K562 (cell line): ENCODE data around the gene RAP2B. TPM values are rescaled to one million over a fixed set of nuclear protein-coding genes. Genes with fewer than 3 reads are reported as not detected.

Experiments
- FOXA3 ChIP-seq, 2 experiments: fragments of 450-650 bp in 1 of 2; sonication (generic) in 1 of 2; formaldehyde crosslinking; IDR thresholded peaks in 1 of 2; conservative IDR thresholded peaks in 1 of 2; 2 replicates each; pipeline versions ENCODE4 v1.4.0 to v1.8.0; 2020 to 2022; ENCODE audit warnings: mild to moderate bottlenecking in 2 of 2, missing genetic modification reagents in 1 of 2
- MCM2 ChIP-seq: fragments of 450-650 bp; IDR thresholded peaks from 2 replicates; pipeline ENCODE4 v1.6.1; 2017; ENCODE audit warnings: low read depth, mild to moderate bottlenecking
- POLR2A ChIP-seq: fragments of 450-650 bp; conservative IDR thresholded peaks from 2 replicates; pipeline ENCODE4 v1.6.1; 2016
- RHOXF2B ChIP-seq: fragments of 250-450 bp; sonication (Bioruptor Pico); conservative IDR thresholded peaks from 2 replicates; pipeline ENCODE4 v1.5.1; 2021
- SMAD4 ChIP-seq: fragments of 250-450 bp; sonication (Bioruptor Pico); conservative IDR thresholded peaks from 2 replicates; pipeline ENCODE4 v1.8.0; 2021; ENCODE audit warnings: inconsistent platforms, mild to moderate bottlenecking, moderate library complexity
- STAT5B ChIP-seq: fragments of 250-450 bp; sonication (Bioruptor Pico); IDR thresholded peaks from 2 replicates; pipeline ENCODE4 v1.8.0; 2021; ENCODE audit warnings: mild to moderate bottlenecking, inconsistent platforms
- ZNF140 ChIP-seq: fragments of 250-450 bp; sonication (Bioruptor Pico); IDR thresholded peaks from 2 replicates; pipeline ENCODE4 v1.8.0; 2021; ENCODE audit warnings: moderate library complexity, mild to moderate bottlenecking, inconsistent platforms
- ZNF239 ChIP-seq: fragments of 250-450 bp; sonication (Bioruptor Pico); IDR thresholded peaks from 2 replicates; pipeline ENCODE4 v1.4.0; 2020; ENCODE audit warnings: mild to moderate bottlenecking
- polyA plus RNA-seq, 8 experiments: library from polyadenylated mRNA; depleted of rRNA in 4 of 8; stranded (reverse) in 5 of 8; unstranded in 3 of 8; fragments of >200 nt; fragmentation: Nextera tagmentation in 2 of 8; fragmentation: Illumina TruSeq in 1 of 8; extraction: Ambion mirVana in 2 of 8; extraction: Trizol in 1 of 8; gene quantifications; 2 replicates each; pipeline versions ENCODE4 v1.2.1 to v1.2.3, GENCODE V29; 2011 to 2014; ENCODE audit warnings: inconsistent platforms in 1 of 8, missing spikeins in 1 of 8
- total RNA-seq, 7 experiments: library from RNA; depleted of rRNA in 6 of 7; stranded (reverse); fragments of >200 nt in 6 of 7; fragmentation: Illumina TruSeq in 2 of 7; extraction: Trizol in 2 of 7; gene quantifications; 2 replicates each; pipeline versions ENCODE4 v1.2.1 to v1.2.3, GENCODE V29; 2011 to 2021; ENCODE audit warnings: low replicate concordance in 1 of 7
- TF ChIP-seq, protein P1 (sequence below): fragments of 250-450 bp; sonication (Bioruptor Pico); IDR thresholded peaks from 2 replicates; pipeline ENCODE4 v1.4.0; 2020
- TF ChIP-seq, protein P2 (sequence below), 2 experiments: fragments of 200-800 bp in 1 of 2; sonication (Bioruptor generic) in 1 of 2; sonication (generic) in 1 of 2; formaldehyde crosslinking in 1 of 2; IDR thresholded peaks in 1 of 2; conservative IDR thresholded peaks in 1 of 2; 2 replicates each; pipeline versions ENCODE4 v1.5.0 to v1.6.1; 2016 to 2020; ENCODE audit warnings: missing compliant biosample characterization in 1 of 2, missing genetic modification characterization in 1 of 2, missing genetic modification reagents in 1 of 2
- TF ChIP-seq, protein P3 (sequence below): fragments of 200-800 bp; sonication (Bioruptor generic); IDR thresholded peaks from 2 replicates; pipeline ENCODE4 v1.6.1; 2016; ENCODE audit warnings: missing genetic modification characterization, missing compliant biosample characterization
- TF ChIP-seq, protein P4 (sequence below): fragments of 250-450 bp; sonication (Bioruptor Pico); IDR thresholded peaks from 2 replicates; pipeline ENCODE4 v1.5.0; 2020; ENCODE audit warnings: mild to moderate bottlenecking, borderline replicate concordance
- TF ChIP-seq, protein P5 (sequence below): fragments of 250-450 bp; sonication (Bioruptor Pico); IDR thresholded peaks from 2 replicates; pipeline ENCODE4 v1.8.0; 2021; ENCODE audit warnings: borderline replicate concordance, mild to moderate bottlenecking, moderate library complexity; ENCODE audit not compliant: poor library complexity, severe bottlenecking

Gene RAP2B
- total and polyA plus RNA-seq, 9 of the 15 experiments (the other 6 are each of a cell fraction or from before 2014, with no cell fraction given), result 9.4 to 31.2 (median 15.8) TPM

DNA sequence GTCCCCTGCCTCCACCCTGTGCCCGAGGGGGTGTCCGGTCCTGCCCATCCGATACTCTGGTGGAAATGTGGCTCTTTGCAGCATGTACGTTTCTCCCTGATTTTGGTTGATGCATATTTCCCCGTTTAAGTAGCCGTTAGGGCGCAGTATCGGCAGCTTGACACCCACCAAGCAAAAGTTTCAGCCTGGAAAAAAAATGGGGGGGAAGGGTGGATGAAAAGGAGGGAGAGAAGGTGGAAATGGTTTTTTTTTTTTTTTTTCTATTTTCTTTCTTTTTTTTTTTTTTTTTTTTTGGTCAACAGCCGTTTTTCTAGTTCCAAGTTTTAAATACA, 1.3 kb downstream of the RAP2B start (continued):
- TF ChIP-seq, protein P1, sequence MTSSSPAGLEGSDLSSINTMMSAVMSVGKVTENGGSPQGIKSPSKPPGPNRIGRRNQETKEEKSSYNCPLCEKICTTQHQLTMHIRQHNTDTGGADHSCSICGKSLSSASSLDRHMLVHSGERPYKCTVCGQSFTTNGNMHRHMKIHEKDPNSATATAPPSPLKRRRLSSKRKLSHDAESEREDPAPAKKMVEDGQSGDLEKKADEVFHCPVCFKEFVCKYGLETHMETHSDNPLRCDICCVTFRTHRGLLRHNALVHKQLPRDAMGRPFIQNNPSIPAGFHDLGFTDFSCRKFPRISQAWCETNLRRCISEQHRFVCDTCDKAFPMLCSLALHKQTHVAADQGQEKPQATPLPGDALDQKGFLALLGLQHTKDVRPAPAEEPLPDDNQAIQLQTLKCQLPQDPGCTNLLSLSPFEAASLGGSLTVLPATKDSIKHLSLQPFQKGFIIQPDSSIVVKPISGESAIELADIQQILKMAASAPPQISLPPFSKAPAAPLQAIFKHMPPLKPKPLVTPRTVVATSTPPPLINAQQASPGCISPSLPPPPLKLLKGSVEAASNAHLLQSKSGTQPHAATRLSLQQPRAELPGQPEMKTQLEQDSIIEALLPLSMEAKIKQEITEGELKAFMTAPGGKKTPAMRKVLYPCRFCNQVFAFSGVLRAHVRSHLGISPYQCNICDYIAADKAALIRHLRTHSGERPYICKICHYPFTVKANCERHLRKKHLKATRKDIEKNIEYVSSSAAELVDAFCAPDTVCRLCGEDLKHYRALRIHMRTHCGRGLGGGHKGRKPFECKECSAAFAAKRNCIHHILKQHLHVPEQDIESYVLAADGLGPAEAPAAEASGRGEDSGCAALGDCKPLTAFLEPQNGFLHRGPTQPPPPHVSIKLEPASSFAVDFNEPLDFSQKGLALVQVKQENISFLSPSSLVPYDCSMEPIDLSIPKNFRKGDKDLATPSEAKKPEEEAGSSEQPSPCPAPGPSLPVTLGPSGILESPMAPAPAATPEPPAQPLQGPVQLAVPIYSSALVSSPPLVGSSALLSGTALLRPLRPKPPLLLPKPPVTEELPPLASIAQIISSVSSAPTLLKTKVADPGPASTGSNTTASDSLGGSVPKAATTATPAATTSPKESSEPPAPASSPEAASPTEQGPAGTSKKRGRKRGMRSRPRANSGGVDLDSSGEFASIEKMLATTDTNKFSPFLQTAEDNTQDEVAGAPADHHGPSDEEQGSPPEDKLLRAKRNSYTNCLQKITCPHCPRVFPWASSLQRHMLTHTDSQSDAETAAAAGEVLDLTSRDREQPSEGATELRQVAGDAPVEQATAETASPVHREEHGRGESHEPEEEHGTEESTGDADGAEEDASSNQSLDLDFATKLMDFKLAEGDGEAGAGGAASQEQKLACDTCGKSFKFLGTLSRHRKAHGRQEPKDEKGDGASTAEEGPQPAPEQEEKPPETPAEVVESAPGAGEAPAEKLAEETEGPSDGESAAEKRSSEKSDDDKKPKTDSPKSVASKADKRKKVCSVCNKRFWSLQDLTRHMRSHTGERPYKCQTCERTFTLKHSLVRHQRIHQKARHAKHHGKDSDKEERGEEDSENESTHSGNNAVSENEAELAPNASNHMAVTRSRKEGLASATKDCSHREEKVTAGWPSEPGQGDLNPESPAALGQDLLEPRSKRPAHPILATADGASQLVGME (CRISPR knock-in tag), result no peak
- TF ChIP-seq FOXA3 (CRISPR knock-in tag; conservative IDR thresholded peaks at IDR 0.05 in 1 of 2, IDR thresholded peaks at IDR 0.05 in 1 of 2) (no peak), MCM2 (no peak), RHOXF2B (CRISPR knock-in tag) (no peak), ZNF140 (CRISPR knock-in tag) (no peak), STAT5B (no peak), POLR2A (0 out of 2 replicates have a peak, but pooled peaks have one; percentile 7), ZNF239 (CRISPR knock-in tag) (no peak), SMAD4 (CRISPR knock-in tag) (no peak)
- TF ChIP-seq, protein P2, sequence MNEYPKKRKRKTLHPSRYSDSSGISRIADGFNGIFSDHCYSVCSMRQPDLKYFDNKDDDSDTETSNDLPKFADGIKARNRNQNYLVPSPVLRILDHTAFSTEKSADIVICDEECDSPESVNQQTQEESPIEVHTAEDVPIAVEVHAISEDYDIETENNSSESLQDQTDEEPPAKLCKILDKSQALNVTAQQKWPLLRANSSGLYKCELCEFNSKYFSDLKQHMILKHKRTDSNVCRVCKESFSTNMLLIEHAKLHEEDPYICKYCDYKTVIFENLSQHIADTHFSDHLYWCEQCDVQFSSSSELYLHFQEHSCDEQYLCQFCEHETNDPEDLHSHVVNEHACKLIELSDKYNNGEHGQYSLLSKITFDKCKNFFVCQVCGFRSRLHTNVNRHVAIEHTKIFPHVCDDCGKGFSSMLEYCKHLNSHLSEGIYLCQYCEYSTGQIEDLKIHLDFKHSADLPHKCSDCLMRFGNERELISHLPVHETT (CRISPR knock-in tag; conservative IDR thresholded peaks at IDR 0.05 in 1 of 2, IDR thresholded peaks at IDR 0.05 in 1 of 2), result no peak
- TF ChIP-seq, protein P3, sequence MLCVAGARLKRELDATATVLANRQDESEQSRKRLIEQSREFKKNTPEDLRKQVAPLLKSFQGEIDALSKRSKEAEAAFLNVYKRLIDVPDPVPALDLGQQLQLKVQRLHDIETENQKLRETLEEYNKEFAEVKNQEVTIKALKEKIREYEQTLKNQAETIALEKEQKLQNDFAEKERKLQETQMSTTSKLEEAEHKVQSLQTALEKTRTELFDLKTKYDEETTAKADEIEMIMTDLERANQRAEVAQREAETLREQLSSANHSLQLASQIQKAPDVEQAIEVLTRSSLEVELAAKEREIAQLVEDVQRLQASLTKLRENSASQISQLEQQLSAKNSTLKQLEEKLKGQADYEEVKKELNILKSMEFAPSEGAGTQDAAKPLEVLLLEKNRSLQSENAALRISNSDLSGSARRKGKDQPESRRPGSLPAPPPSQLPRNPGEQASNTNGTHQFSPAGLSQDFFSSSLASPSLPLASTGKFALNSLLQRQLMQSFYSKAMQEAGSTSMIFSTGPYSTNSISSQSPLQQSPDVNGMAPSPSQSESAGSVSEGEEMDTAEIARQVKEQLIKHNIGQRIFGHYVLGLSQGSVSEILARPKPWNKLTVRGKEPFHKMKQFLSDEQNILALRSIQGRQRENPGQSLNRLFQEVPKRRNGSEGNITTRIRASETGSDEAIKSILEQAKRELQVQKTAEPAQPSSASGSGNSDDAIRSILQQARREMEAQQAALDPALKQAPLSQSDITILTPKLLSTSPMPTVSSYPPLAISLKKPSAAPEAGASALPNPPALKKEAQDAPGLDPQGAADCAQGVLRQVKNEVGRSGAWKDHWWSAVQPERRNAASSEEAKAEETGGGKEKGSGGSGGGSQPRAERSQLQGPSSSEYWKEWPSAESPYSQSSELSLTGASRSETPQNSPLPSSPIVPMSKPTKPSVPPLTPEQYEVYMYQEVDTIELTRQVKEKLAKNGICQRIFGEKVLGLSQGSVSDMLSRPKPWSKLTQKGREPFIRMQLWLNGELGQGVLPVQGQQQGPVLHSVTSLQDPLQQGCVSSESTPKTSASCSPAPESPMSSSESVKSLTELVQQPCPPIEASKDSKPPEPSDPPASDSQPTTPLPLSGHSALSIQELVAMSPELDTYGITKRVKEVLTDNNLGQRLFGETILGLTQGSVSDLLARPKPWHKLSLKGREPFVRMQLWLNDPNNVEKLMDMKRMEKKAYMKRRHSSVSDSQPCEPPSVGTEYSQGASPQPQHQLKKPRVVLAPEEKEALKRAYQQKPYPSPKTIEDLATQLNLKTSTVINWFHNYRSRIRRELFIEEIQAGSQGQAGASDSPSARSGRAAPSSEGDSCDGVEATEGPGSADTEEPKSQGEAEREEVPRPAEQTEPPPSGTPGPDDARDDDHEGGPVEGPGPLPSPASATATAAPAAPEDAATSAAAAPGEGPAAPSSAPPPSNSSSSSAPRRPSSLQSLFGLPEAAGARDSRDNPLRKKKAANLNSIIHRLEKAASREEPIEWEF (CRISPR knock-in tag), result no peak
- TF ChIP-seq, protein P4, sequence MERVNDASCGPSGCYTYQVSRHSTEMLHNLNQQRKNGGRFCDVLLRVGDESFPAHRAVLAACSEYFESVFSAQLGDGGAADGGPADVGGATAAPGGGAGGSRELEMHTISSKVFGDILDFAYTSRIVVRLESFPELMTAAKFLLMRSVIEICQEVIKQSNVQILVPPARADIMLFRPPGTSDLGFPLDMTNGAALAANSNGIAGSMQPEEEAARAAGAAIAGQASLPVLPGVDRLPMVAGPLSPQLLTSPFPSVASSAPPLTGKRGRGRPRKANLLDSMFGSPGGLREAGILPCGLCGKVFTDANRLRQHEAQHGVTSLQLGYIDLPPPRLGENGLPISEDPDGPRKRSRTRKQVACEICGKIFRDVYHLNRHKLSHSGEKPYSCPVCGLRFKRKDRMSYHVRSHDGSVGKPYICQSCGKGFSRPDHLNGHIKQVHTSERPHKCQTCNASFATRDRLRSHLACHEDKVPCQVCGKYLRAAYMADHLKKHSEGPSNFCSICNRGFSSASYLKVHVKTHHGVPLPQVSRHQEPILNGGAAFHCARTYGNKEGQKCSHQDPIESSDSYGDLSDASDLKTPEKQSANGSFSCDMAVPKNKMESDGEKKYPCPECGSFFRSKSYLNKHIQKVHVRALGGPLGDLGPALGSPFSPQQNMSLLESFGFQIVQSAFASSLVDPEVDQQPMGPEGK, result no peak
- TF ChIP-seq, protein P5, sequence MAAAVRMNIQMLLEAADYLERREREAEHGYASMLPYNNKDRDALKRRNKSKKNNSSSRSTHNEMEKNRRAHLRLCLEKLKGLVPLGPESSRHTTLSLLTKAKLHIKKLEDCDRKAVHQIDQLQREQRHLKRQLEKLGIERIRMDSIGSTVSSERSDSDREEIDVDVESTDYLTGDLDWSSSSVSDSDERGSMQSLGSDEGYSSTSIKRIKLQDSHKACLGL, result no peak
